ENCODE results near the gene DNM1.

The DNM1 gene

DNA sequence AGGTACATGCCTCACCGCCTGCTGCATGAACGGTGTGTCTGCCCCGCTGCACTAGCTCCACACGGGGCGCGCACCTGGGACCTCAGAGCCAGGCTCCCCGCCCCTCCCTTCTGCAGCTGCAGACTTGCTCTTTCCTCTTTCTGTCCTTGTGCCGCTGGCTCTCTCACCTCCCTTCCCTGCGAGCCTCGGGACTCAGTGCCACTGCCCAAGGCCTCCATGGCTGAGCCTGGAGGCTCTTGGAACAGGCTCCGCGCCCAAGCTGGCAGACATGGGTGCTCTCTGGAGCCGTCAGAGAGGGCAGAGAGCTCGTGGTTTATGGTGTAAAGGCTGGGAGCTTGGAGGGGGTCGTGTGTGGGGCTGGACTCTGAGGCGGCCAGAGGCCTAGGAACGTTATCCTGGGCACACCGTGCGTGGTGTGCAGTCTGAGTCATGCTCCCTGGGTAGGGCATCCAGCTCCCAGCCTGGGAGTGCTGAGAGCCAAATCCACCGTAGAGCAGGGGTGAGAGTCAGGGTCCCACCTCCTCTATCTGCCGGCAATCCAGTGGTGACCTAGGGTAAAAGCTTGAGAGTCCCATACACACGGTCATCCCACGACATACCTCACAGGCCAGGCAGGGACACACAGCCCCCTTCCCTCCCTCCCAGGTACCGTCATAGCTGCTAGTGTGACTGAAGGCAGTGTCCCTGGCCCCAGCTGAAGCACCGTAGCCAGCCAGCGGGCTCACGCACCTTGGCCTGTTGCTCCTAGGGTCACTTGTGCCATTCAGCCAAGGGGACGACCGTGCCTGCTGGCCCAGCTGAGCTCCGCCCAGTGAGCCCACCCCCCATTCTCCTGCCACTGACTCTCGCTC is 50.2 kb downstream of the DNM1 start:
- Histone ChIP-seq H3K27ac (replicated peaks) (no peak overlapping the region), H3K4me3 (replicated peaks; ENCODE audit: insufficient read depth, low read length) (no peak overlapping the region), H3K27me3 (ENCODE audit: insufficient read depth, poor library complexity, severe bottlenecking) (peaks cover 3% of the 10 kb centered on the region)
- DNase-seq (ENCODE audit: low read depth in 1 of 2, low spot score in 1 of 2): peak in 1 of 2 experiments; percentile 32
- TF ChIP-seq GABPA (IDR thresholded peaks at IDR 0.05; ENCODE audit: low read depth) (no peak), CTCF (IDR thresholded peaks at IDR 0.05; ENCODE audit: insufficient read depth, low read length) (no peak)

DNA sequence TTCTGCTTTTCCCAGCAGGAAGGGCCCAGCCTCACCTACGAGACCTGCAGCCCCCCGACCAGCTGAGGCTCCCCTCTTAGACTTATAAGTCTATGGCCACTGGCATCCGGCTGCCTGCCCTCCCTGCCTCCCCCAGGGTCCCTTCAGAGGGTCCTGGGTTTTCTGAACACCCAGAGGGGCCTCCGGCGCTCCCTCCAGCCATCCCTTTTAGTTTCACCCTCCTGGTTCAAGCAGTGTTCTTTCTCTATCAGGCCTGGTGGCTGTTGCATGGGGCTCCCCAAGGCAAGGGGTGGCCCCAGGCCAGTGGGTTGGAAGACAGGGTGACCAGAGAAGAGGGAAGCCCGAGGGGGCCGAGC is 50.8 kb downstream of the DNM1 start:
- peaks cover 3% of the 10 kb centered on the region for H3K27me3 ChIP-seq (ENCODE audit: insufficient read depth, poor library complexity, severe bottlenecking)
- no peak for DNase-seq (ENCODE audit: low read depth in 1 of 2, low spot score in 1 of 2)
- no peak overlapping the region for H3K27ac ChIP-seq (replicated peaks)
- H3K4me3 ChIP-seq (replicated peaks; ENCODE audit: insufficient read depth, low read length): no peak overlapping the region
- TF ChIP-seq CTCF (IDR thresholded peaks at IDR 0.05; ENCODE audit: insufficient read depth, low read length) (no peak), GABPA (IDR thresholded peaks at IDR 0.05; ENCODE audit: low read depth) (no peak), POLR2AphosphoS5 (IDR thresholded peaks at IDR 0.05; ENCODE audit: low read depth) (no peak), SPI1 (IDR thresholded peaks at IDR 0.05; ENCODE audit: borderline replicate concordance, low read depth) (no peak)
- TF ChIP-seq, protein P1, sequence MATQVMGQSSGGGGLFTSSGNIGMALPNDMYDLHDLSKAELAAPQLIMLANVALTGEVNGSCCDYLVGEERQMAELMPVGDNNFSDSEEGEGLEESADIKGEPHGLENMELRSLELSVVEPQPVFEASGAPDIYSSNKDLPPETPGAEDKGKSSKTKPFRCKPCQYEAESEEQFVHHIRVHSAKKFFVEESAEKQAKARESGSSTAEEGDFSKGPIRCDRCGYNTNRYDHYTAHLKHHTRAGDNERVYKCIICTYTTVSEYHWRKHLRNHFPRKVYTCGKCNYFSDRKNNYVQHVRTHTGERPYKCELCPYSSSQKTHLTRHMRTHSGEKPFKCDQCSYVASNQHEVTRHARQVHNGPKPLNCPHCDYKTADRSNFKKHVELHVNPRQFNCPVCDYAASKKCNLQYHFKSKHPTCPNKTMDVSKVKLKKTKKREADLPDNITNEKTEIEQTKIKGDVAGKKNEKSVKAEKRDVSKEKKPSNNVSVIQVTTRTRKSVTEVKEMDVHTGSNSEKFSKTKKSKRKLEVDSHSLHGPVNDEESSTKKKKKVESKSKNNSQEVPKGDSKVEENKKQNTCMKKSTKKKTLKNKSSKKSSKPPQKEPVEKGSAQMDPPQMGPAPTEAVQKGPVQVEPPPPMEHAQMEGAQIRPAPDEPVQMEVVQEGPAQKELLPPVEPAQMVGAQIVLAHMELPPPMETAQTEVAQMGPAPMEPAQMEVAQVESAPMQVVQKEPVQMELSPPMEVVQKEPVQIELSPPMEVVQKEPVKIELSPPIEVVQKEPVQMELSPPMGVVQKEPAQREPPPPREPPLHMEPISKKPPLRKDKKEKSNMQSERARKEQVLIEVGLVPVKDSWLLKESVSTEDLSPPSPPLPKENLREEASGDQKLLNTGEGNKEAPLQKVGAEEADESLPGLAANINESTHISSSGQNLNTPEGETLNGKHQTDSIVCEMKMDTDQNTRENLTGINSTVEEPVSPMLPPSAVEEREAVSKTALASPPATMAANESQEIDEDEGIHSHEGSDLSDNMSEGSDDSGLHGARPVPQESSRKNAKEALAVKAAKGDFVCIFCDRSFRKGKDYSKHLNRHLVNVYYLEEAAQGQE (IDR thresholded peaks at IDR 0.05; ENCODE audit: insufficient replicate concordance, low read depth): no peak

- TF ChIP-seq SPI1 (IDR thresholded peaks at IDR 0.05; ENCODE audit: borderline replicate concordance, low read depth): no peak
- TF ChIP-seq CTCF (IDR thresholded peaks at IDR 0.05; ENCODE audit: insufficient read depth, low read length): no peak
- TF ChIP-seq, protein P1 (IDR thresholded peaks at IDR 0.05; ENCODE audit: insufficient replicate concordance, low read depth): no peak
- no peak for DNase-seq (ENCODE audit: low read depth in 1 of 2, low spot score in 1 of 2)
- no peak overlapping the region for H3K4me3 ChIP-seq (replicated peaks; ENCODE audit: insufficient read depth, low read length)
Observed at GRCh38 chr9:128254362-128254761, 51.2 kb downstream of the DNM1 start.

More at GRCh38 chr9:128254362-128254761, 51.2 kb downstream of the DNM1 start:
- Histone ChIP-seq H3K27ac (replicated peaks) (no peak overlapping the region), H3K27me3 (ENCODE audit: insufficient read depth, poor library complexity, severe bottlenecking) (peaks cover 3% of the 10 kb centered on the region)
